Endothelial cell of umbilical vein (primary cell): Measurements from ENCODE around the gene ADAM22. TPM values are rescaled to one million over a fixed set of nuclear protein-coding genes. Genes with fewer than 3 reads are reported as not detected.

ENCODE experiments used
- BruUV-seq: library from RNA; stranded (reverse); fragments of 400-500 nt; replicated peaks from 2 replicates; lab custom pipeline; 2021; lab: Mats Ljungman, UMichigan
- CTCF ChIA-PET: fragments of 300-600, 350-600 bp; sonication (Branson Sonifier 250); formaldehyde crosslinking; loops from one replicate; lab custom pipeline; 2021; ENCODE audit warnings: antibody characterized with exemption, inconsistent platforms; lab: Charles Lee
- POLR2A ChIA-PET: fragments of 300-600, 350-600 bp; sonication (Branson Sonifier 250); formaldehyde crosslinking; loops from one replicate; lab custom pipeline; 2021; ENCODE audit warnings: antibody characterized with exemption, inconsistent platforms; lab: Charles Lee
- DNase-seq: peaks from one replicate; pipeline ENCODE4 v3.0.0-alpha.2; 2011; ENCODE audit warnings: low read depth, low spot score
- FAIRE-seq: peaks from 2 replicates; lab custom pipeline; 2011; peaks lifted over from hg19 to GRCh38; lab: Jason Lieb, UNC
- H2AFZ ChIP-seq: 2 replicates; pipeline ENCODE4 v1.6.0; 2012; ENCODE audit warnings: low read depth, low read length, control low read depth, inconsistent platforms
- H3K27ac ChIP-seq: 2 replicates; pipeline ENCODE4 v1.5.1; 2011; ENCODE audit warnings: low read depth, mild to moderate bottlenecking, control low read depth, low read length, moderate library complexity; ENCODE audit not compliant: insufficient read depth
- H3K27me3 ChIP-seq, 2 experiments: 2 replicates each; pipeline versions ENCODE4 v1.6.0 to v1.6.1; 2011; ENCODE audit warnings: low read length in 2 of 2, mixed read lengths in 1 of 2; ENCODE audit not compliant: control insufficient read depth in 2 of 2, insufficient read depth in 2 of 2
- H3K36me3 ChIP-seq, 2 experiments: 2 replicates in 1 of 2; 3 replicates in 1 of 2; pipeline ENCODE4 v1.5.1; 2011; ENCODE audit warnings: low read length in 2 of 2, mild to moderate bottlenecking in 1 of 2, moderate library complexity in 1 of 2; ENCODE audit not compliant: control insufficient read depth in 2 of 2, insufficient read depth in 2 of 2; ENCODE audit errors: extremely low read depth in 1 of 2
- H3K4me1 ChIP-seq: 3 replicates; pipeline ENCODE4 v1.5.1; 2011; ENCODE audit warnings: mild to moderate bottlenecking, low read length; ENCODE audit not compliant: control insufficient read depth, insufficient read depth; ENCODE audit errors: extremely low read depth
- H3K4me2 ChIP-seq: 2 replicates; pipeline ENCODE4 v1.6.1; 2011; ENCODE audit warnings: low read length, control low read depth, mixed read lengths; ENCODE audit not compliant: insufficient read depth
- H3K4me3 ChIP-seq, 3 experiments: fragments of 200-600 bp in 1 of 3; sonication (generic), shearing (Covaris generic) in 1 of 3; replicated peaks in 1 of 3; 2 replicates each; pipeline ENCODE4 v1.5.1; 2011 to 2016; ENCODE audit warnings: control low read depth in 3 of 3, low read length in 3 of 3, mild to moderate bottlenecking in 2 of 3, inconsistent platforms in 1 of 3, low read depth in 1 of 3, moderate library complexity in 1 of 3; ENCODE audit not compliant: insufficient read depth in 1 of 3
- H3K79me2 ChIP-seq: 2 replicates; pipeline ENCODE4 v1.6.0; 2012; ENCODE audit warnings: low read length, inconsistent platforms; ENCODE audit not compliant: control insufficient read depth, insufficient read depth
- H3K9ac ChIP-seq: replicated peaks from 2 replicates; pipeline ENCODE3; 2011; ENCODE audit warnings: low read length, control low read depth; ENCODE audit not compliant: insufficient read depth; ENCODE audit errors: extremely low read depth
- H3K9me1 ChIP-seq: replicated peaks from 3 replicates; pipeline ENCODE4 v1.6.0; 2011; ENCODE audit warnings: mild to moderate bottlenecking, low read length; ENCODE audit not compliant: control insufficient read depth, insufficient read depth; ENCODE audit errors: extremely low read depth
- H3K9me3 ChIP-seq: replicated peaks from 2 replicates; pipeline ENCODE4 v1.5.1; 2012; ENCODE audit warnings: low read length, inconsistent platforms; ENCODE audit not compliant: control insufficient read depth, insufficient read depth
- H4K20me1 ChIP-seq: replicated peaks from 2 replicates; pipeline ENCODE3; 2011; ENCODE audit warnings: mild to moderate bottlenecking, low read length; ENCODE audit not compliant: control insufficient read depth, insufficient read depth; ENCODE audit errors: extremely low read depth
- EZH2 ChIP-seq: IDR thresholded peaks from 2 replicates; pipeline ENCODE4 v1.6.1; 2012; ENCODE audit warnings: borderline replicate concordance, low read depth, mild to moderate bottlenecking, moderate library complexity, low read length, inconsistent platforms; ENCODE audit not compliant: severe bottlenecking
- FOS ChIP-seq: IDR thresholded peaks from 2 replicates; pipeline ENCODE4 v1.6.1; 2011; ENCODE audit warnings: mild to moderate bottlenecking, low read length, moderate library complexity, borderline replicate concordance; ENCODE audit not compliant: insufficient read depth
- GATA2 ChIP-seq: IDR thresholded peaks from 2 replicates; pipeline ENCODE4 v1.7.0; 2011; ENCODE audit warnings: low read depth, mild to moderate bottlenecking, moderate library complexity, mixed read lengths, low read length; ENCODE audit not compliant: insufficient read length, insufficient read depth
- JUN ChIP-seq: IDR thresholded peaks from 2 replicates; pipeline ENCODE4 v1.6.1; 2011; ENCODE audit warnings: borderline replicate concordance, low read depth; ENCODE audit not compliant: insufficient read length, insufficient read depth
- MYC ChIP-seq: IDR thresholded peaks from one replicate; pipeline ENCODE4 v1.6.1; 2011; ENCODE audit warnings: mild to moderate bottlenecking, low read depth, low read length
- POLR2A ChIP-seq: IDR thresholded peaks from 2 replicates; pipeline ENCODE4 v1.6.1; 2012; ENCODE audit warnings: low read depth, mild to moderate bottlenecking, control low read depth, low read length
- POLR2AphosphoS5 ChIP-seq: IDR thresholded peaks from 2 replicates; pipeline ENCODE4 v1.6.1; 2012; ENCODE audit warnings: low read depth, mild to moderate bottlenecking, control low read depth, low read length, moderate library complexity; ENCODE audit not compliant: insufficient read depth
- dilution Hi-C: fragments of 300-500 bp; cut with MboI; formaldehyde crosslinking; loops from one replicate; pipeline ENCODE4 v1.15.0; 2019; ENCODE audit warnings: low sequenced_read_pairs; ENCODE audit not compliant: extremely low pct_ligation_motif_present
- intact Hi-C: fragments of 100-400 bp; cut with micrococcal nuclease; formaldehyde crosslinking; loops from one replicate; pipeline ENCODE4 v1.10.0; 2022
- polyA plus RNA-seq, 4 experiments: library from polyadenylated mRNA; depleted of rRNA in 3 of 4; stranded (reverse) in 3 of 4; unstranded in 1 of 4; fragments of >200 nt; gene quantifications; 2 replicates each; pipeline versions ENCODE4 v1.2.1 to v1.2.3, GENCODE V29; 2011 to 2012; ENCODE audit warnings: missing spikeins in 1 of 4
- total RNA-seq: library from RNA; stranded (reverse); gene quantifications from 2 replicates; pipeline ENCODE4 v1.2.3, GENCODE V29; 2021
- TF ChIP-seq, protein P1 (sequence below), 2 donors: IDR thresholded peaks; 1 replicate in 1 of 2; 2 replicates in 1 of 2; pipeline ENCODE4 v1.5.1; 2011; ENCODE audit warnings: low read length in 2 of 2, mild to moderate bottlenecking in 2 of 2, moderate library complexity in 2 of 2, control low read depth in 1 of 2, inconsistent platforms in 1 of 2, low read depth in 1 of 2; ENCODE audit not compliant: insufficient read depth in 1 of 2; ENCODE audit errors: extremely low read depth in 1 of 2
- TF ChIP-seq, protein P2 (sequence below): IDR thresholded peaks from 2 replicates; pipeline ENCODE4 v1.6.1; 2011; ENCODE audit not compliant: insufficient read depth, insufficient read length

Gene ADAM22
- total and polyA plus RNA-seq, 2 donors (not counting 3 experiments of a cell fraction or from before 2014, with no cell fraction given), result 0.33 to 0.53 TPM

DNA sequence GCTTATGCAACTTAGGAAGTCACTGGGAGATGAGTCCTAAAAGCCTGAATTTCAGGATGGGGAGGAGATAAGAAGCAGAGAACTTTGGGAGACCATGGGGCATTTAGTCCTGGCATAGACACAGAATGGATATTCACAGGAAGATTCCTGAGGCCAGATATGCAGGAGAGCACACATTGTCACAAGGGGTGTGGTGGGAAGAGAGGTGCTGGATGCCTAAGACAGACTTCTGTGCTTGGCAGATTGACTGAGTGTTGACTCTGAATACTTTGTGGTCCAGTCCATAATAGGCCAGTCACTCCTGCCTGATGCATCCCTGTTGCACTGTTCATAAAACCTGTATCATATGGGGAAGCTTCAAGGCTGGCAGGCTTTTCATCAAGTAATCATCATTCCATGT, 267.3 kb downstream of the ADAM22 start:
- no peak overlapping the region for H3K9ac ChIP-seq
- H4K20me1 ChIP-seq, result no peaks in the 10 kb centered on the region
- H3K4me2 ChIP-seq, result no peak overlapping the region
- TF ChIP-seq, protein P1, sequence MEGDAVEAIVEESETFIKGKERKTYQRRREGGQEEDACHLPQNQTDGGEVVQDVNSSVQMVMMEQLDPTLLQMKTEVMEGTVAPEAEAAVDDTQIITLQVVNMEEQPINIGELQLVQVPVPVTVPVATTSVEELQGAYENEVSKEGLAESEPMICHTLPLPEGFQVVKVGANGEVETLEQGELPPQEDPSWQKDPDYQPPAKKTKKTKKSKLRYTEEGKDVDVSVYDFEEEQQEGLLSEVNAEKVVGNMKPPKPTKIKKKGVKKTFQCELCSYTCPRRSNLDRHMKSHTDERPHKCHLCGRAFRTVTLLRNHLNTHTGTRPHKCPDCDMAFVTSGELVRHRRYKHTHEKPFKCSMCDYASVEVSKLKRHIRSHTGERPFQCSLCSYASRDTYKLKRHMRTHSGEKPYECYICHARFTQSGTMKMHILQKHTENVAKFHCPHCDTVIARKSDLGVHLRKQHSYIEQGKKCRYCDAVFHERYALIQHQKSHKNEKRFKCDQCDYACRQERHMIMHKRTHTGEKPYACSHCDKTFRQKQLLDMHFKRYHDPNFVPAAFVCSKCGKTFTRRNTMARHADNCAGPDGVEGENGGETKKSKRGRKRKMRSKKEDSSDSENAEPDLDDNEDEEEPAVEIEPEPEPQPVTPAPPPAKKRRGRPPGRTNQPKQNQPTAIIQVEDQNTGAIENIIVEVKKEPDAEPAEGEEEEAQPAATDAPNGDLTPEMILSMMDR (IDR thresholded peaks at IDR 0.05; ENCODE audit: extremely low read depth in 1 of 2, insufficient read depth in 1 of 2, low read depth in 1 of 2, low read length in 2 of 2), result no peak
- TF ChIP-seq JUN (no peak), POLR2AphosphoS5 (no peak), FOS (no peak), EZH2 (no peak), POLR2A (no peak), MYC (no peak), GATA2 (no peak)
- TF ChIP-seq, protein P2, sequence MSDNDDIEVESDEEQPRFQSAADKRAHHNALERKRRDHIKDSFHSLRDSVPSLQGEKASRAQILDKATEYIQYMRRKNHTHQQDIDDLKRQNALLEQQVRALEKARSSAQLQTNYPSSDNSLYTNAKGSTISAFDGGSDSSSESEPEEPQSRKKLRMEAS, result no peak
- BruUV-seq, result no TSS peak
- H3K79me2 ChIP-seq, result no peaks in the 10 kb centered on the region
- intact Hi-C loops, result no loop called here
- H3K4me3 ChIP-seq, result no peak overlapping the region
- H2AFZ ChIP-seq, result no peak overlapping the region
- dilution Hi-C loops, result no loop called here
- H3K36me3 ChIP-seq, result peaks cover 8 to 13% of the 10 kb centered on the region in 2 experiments
- no peaks in the 10 kb centered on the region for H3K9me3 ChIP-seq
- no peak overlapping the region for H3K27ac ChIP-seq
- no peaks in the 10 kb centered on the region for H3K4me1 ChIP-seq
- CTCF ChIA-PET, result interaction anchor here (1.3 kb wide), 1 partner anchor 19 kb away, joined by 4 read pairs; the partner anchor contains the start of gene SRI
- no peaks in the 10 kb centered on the region for H3K9me1 ChIP-seq
- POLR2A ChIA-PET, result no interaction called here
- H3K27me3 ChIP-seq, result no peaks in the 10 kb centered on the region
- FAIRE-seq, result no peak
- no peak for DNase-seq
